Tibial nerve (tissue), 4 donors: ENCODE data around the gene MAMSTR. TPM values are rescaled to one million over a fixed set of nuclear protein-coding genes. Genes with fewer than 3 reads are reported as not detected.

Experiments used
- DNase-seq, 2 donors: peaks; one replicate each; pipeline ENCODE4 v3.0.0-alpha.2; 2019; ENCODE audit warnings: low spot score in 2 of 2
- H3K27ac ChIP-seq, 4 donors: fragments of 200-600 bp; sonication (generic) in 3 of 4; one replicate each; pipeline ENCODE4 v1.5.1; 2017 to 2019; ENCODE audit warnings: mild to moderate bottlenecking in 1 of 4
- H3K27me3 ChIP-seq, 2 donors: fragments of 200-600 bp; sonication (generic) in 1 of 2; one replicate each; pipeline versions ENCODE4 v1.5.1 to v1.6.0; 2017 to 2019
- H3K36me3 ChIP-seq, 3 donors: fragments of 200-600 bp; sonication (generic); one replicate each; pipeline ENCODE4 v1.5.1; 2018 to 2019
- H3K4me1 ChIP-seq, 4 donors: fragments of 200-600 bp; sonication (generic) in 3 of 4; one replicate each; pipeline ENCODE4 v1.5.1; 2017 to 2019
- H3K4me3 ChIP-seq, 4 donors: fragments of 200-600 bp; sonication (generic) in 3 of 4; one replicate each; pipeline ENCODE4 v1.5.1; 2017 to 2019; ENCODE audit warnings: mild to moderate bottlenecking in 1 of 4, moderate library complexity in 1 of 4
- H3K9me3 ChIP-seq, 4 donors: fragments of 200-600 bp; sonication (generic) in 3 of 4; one replicate each; pipeline ENCODE4 v1.5.1; 2017 to 2019
- CTCF ChIP-seq, 5 experiments: fragments of 200-600 bp in 3 of 5; fragments of 450-650 bp in 2 of 5; sonication (generic) in 3 of 5; IDR thresholded peaks; one replicate each; pipeline ENCODE4 v1.5.1; 2016 to 2019; ENCODE audit warnings: antibody characterized with exemption in 5 of 5, mild to moderate bottlenecking in 3 of 5, moderate library complexity in 2 of 5
- EP300 ChIP-seq, 2 donors: sonication (generic); formaldehyde crosslinking; IDR thresholded peaks; one replicate each; pipeline ENCODE4 v1.6.1; 2017; ENCODE audit warnings: antibody characterized with exemption in 2 of 2, mild to moderate bottlenecking in 1 of 2
- POLR2A ChIP-seq, 2 donors: fragments of 450-650 bp; IDR thresholded peaks; one replicate each; pipeline ENCODE4 v1.6.1; 2017; ENCODE audit warnings: antibody characterized with exemption in 2 of 2, mild to moderate bottlenecking in 2 of 2, moderate library complexity in 2 of 2
- WGBS, 2 donors: methylation state at CpG; one replicate each; pipeline ENCODE4 v1.1.5; 2018; 5-methylcytosine and 5-hydroxymethylcytosine counted together
- total RNA-seq, 4 donors: library from RNA; depleted of rRNA; stranded (reverse); fragments of >200 nt; gene quantifications; one replicate each; pipeline ENCODE4 v1.1.0, GENCODE V29; 2016

MAMSTR gene
- total RNA-seq, 4 donors from 2014 or later = 2.7 to 7.2 (median 5.9) TPM

- Histone ChIP-seq H3K4me1 (peaks cover 0 to 2% (median 0%) of the 10 kb centered on the region in 4 donors), H3K27ac (no peak overlapping the region), H3K4me3 (no peak overlapping the region), H3K27me3 (no peaks in the 10 kb centered on the region), H3K9me3 (no peaks in the 10 kb centered on the region), H3K36me3 (no peaks in the 10 kb centered on the region)
- TF ChIP-seq EP300 (IDR thresholded peaks at IDR 0.05) (no peak), POLR2A (IDR thresholded peaks at IDR 0.05) (no peak), CTCF (IDR thresholded peaks at IDR 0.05) (no peak)
- no peak for DNase-seq
- 92 to 93% methylated on average over 11 to 25 of the region's 26 CpGs for WGBS, 2 donors
Measured at GRCh38 chr19:48669903-48670668, 49.4 kb downstream of the MAMSTR start.

- DNase-seq = no peak
- WGBS, 2 donors = 96 to 97% methylated on average over 2 of the region's 2 CpGs
- Histone ChIP-seq H3K4me3 (no peak overlapping the region), H3K36me3 (no peaks in the 10 kb centered on the region), H3K4me1 (no peaks in the 10 kb centered on the region), H3K27ac (no peak overlapping the region), H3K27me3 (no peaks in the 10 kb centered on the region), H3K9me3 (no peaks in the 10 kb centered on the region)
- TF ChIP-seq POLR2A (IDR thresholded peaks at IDR 0.05) = no peak
- no peak for TF ChIP-seq CTCF (IDR thresholded peaks at IDR 0.05)
- TF ChIP-seq EP300 (IDR thresholded peaks at IDR 0.05) = no peak
Measured at GRCh38 chr19:48668761-48669160, 50.8 kb downstream of the MAMSTR start.

GRCh38 chr19:48668332-48668731, 51.2 kb downstream of the MAMSTR start:
- no peaks in the 10 kb centered on the region for H3K9me3 ChIP-seq
- H3K27ac ChIP-seq = no peak overlapping the region
- no peak for TF ChIP-seq POLR2A (IDR thresholded peaks at IDR 0.05)
- no peak for TF ChIP-seq EP300 (IDR thresholded peaks at IDR 0.05)
- TF ChIP-seq CTCF (IDR thresholded peaks at IDR 0.05) = no peak
- H3K36me3 ChIP-seq = no peaks in the 10 kb centered on the region
- 50 to 88% methylated on average over 1 to 3 of the region's 3 CpGs for WGBS, 2 donors
- DNase-seq = no peak
- H3K27me3 ChIP-seq = no peaks in the 10 kb centered on the region
- no peaks in the 10 kb centered on the region for H3K4me1 ChIP-seq
- no peak overlapping the region for H3K4me3 ChIP-seq

- Histone ChIP-seq H3K4me1 (peaks cover 0 to 8% (median 2%) of the 10 kb centered on the region in 4 donors), H3K27me3 (no peaks in the 10 kb centered on the region), H3K27ac (no peak overlapping the region), H3K36me3 (no peaks in the 10 kb centered on the region), H3K4me3 (no peak overlapping the region), H3K9me3 (no peaks in the 10 kb centered on the region)
- DNase-seq = no peak
- 82 to 88% methylated on average over 6 of the region's 6 CpGs for WGBS, 2 donors
- TF ChIP-seq POLR2A (IDR thresholded peaks at IDR 0.05) = no peak
- no peak for TF ChIP-seq CTCF (IDR thresholded peaks at IDR 0.05)
- TF ChIP-seq EP300 (IDR thresholded peaks at IDR 0.05) = no peak
Measured at GRCh38 chr19:48665786-48666185, 53.7 kb downstream of the MAMSTR start.

GRCh38 chr19:48664476-48664875, 55.0 kb downstream of the MAMSTR start:
- DNase-seq = no peak
- Histone ChIP-seq H3K27ac (no peak overlapping the region), H3K9me3 (no peaks in the 10 kb centered on the region), H3K4me1 (peaks cover 0 to 16% (median 2%) of the 10 kb centered on the region in 4 donors), H3K36me3 (no peaks in the 10 kb centered on the region), H3K27me3 (no peaks in the 10 kb centered on the region), H3K4me3 (no peak overlapping the region)
- TF ChIP-seq EP300 (IDR thresholded peaks at IDR 0.05) (no peak), POLR2A (IDR thresholded peaks at IDR 0.05) (no peak), CTCF (IDR thresholded peaks at IDR 0.05) (no peak)
- WGBS, 2 donors = 79 to 87% methylated on average over 14 of the region's 14 CpGs
